ENCODE measurements around the gene MAPK4.

MAPK4 gene

GRCh38 chr18:50737127-50737526, 177.2 kb downstream of the MAPK4 start:
- TF ChIP-seq CTCF (IDR thresholded peaks at IDR 0.05; ENCODE audit: poor library complexity, severe bottlenecking): no peak
- no peaks in the 10 kb centered on the region for H3K36me3 ChIP-seq (ENCODE audit: low read depth)
- H3K4me1 ChIP-seq (ENCODE audit: insufficient read depth, poor library complexity, severe bottlenecking): no peaks in the 10 kb centered on the region
- ATAC-seq (ENCODE audit: low read depth) (no peak), DNase-seq (ENCODE audit: low spot score) (no peak)
- H3K27ac ChIP-seq (ENCODE audit: poor library complexity, severe bottlenecking): no peak overlapping the region
- no peaks in the 10 kb centered on the region for H3K9me3 ChIP-seq (ENCODE audit: severe bottlenecking)
- no peak overlapping the region for H3K4me3 ChIP-seq (ENCODE audit: severe bottlenecking)
- no peaks in the 10 kb centered on the region for H3K27me3 ChIP-seq (ENCODE audit: insufficient read depth, poor library complexity, severe bottlenecking)

GRCh38 chr18:50738098-50738757, 178.3 kb downstream of the MAPK4 start:
- TF ChIP-seq CTCF (IDR thresholded peaks at IDR 0.05; ENCODE audit: poor library complexity, severe bottlenecking): no peak
- no peak overlapping the region for H3K4me3 ChIP-seq (ENCODE audit: severe bottlenecking)

GRCh38 chr18:50742952-50743351, 183.1 kb downstream of the MAPK4 start:
- no peak for TF ChIP-seq CTCF (IDR thresholded peaks at IDR 0.05; ENCODE audit: poor library complexity, severe bottlenecking)
- no peak overlapping the region for H3K27ac ChIP-seq (ENCODE audit: poor library complexity, severe bottlenecking)

More at GRCh38 chr18:50738098-50738757, 178.3 kb downstream of the MAPK4 start:
- Histone ChIP-seq H3K27ac (ENCODE audit: poor library complexity, severe bottlenecking) (no peak overlapping the region), H3K4me1 (ENCODE audit: insufficient read depth, poor library complexity, severe bottlenecking) (no peaks in the 10 kb centered on the region), H3K36me3 (ENCODE audit: low read depth) (no peaks in the 10 kb centered on the region), H3K27me3 (ENCODE audit: insufficient read depth, poor library complexity, severe bottlenecking) (no peaks in the 10 kb centered on the region), H3K9me3 (ENCODE audit: severe bottlenecking) (no peaks in the 10 kb centered on the region)
- DNase-seq (ENCODE audit: low spot score): no peak
- no peak for ATAC-seq (ENCODE audit: low read depth)

GRCh38 chr18:50744253-50744652, 184.4 kb downstream of the MAPK4 start:
- Histone ChIP-seq H3K4me1 (ENCODE audit: insufficient read depth, poor library complexity, severe bottlenecking) (no peaks in the 10 kb centered on the region), H3K27ac (ENCODE audit: poor library complexity, severe bottlenecking) (no peak overlapping the region), H3K27me3 (ENCODE audit: insufficient read depth, poor library complexity, severe bottlenecking) (no peaks in the 10 kb centered on the region), H3K9me3 (ENCODE audit: severe bottlenecking) (no peaks in the 10 kb centered on the region), H3K4me3 (ENCODE audit: severe bottlenecking) (no peak overlapping the region), H3K36me3 (ENCODE audit: low read depth) (no peaks in the 10 kb centered on the region)
- TF ChIP-seq CTCF (IDR thresholded peaks at IDR 0.05; ENCODE audit: poor library complexity, severe bottlenecking): no peak
- ATAC-seq (ENCODE audit: low read depth) (no peak), DNase-seq (ENCODE audit: low spot score) (no peak)

More at GRCh38 chr18:50742952-50743351, 183.1 kb downstream of the MAPK4 start:
- Histone ChIP-seq H3K36me3 (ENCODE audit: low read depth) (no peaks in the 10 kb centered on the region), H3K4me1 (ENCODE audit: insufficient read depth, poor library complexity, severe bottlenecking) (no peaks in the 10 kb centered on the region), H3K4me3 (ENCODE audit: severe bottlenecking) (no peak overlapping the region), H3K9me3 (ENCODE audit: severe bottlenecking) (no peaks in the 10 kb centered on the region), H3K27me3 (ENCODE audit: insufficient read depth, poor library complexity, severe bottlenecking) (no peaks in the 10 kb centered on the region)
- ATAC-seq (ENCODE audit: low read depth) (no peak), DNase-seq (ENCODE audit: low spot score) (no peak)

GRCh38 chr18:50745945-50746344, 186.1 kb downstream of the MAPK4 start:
- ATAC-seq (ENCODE audit: low read depth) (no peak), DNase-seq (ENCODE audit: low spot score) (no peak)
- no peak overlapping the region for H3K27ac ChIP-seq (ENCODE audit: poor library complexity, severe bottlenecking)
- H3K9me3 ChIP-seq (ENCODE audit: severe bottlenecking): no peaks in the 10 kb centered on the region
- H3K4me1 ChIP-seq (ENCODE audit: insufficient read depth, poor library complexity, severe bottlenecking): no peaks in the 10 kb centered on the region
- no peaks in the 10 kb centered on the region for H3K36me3 ChIP-seq (ENCODE audit: low read depth)
- no peaks in the 10 kb centered on the region for H3K27me3 ChIP-seq (ENCODE audit: insufficient read depth, poor library complexity, severe bottlenecking)
- no peak for TF ChIP-seq CTCF (IDR thresholded peaks at IDR 0.05; ENCODE audit: poor library complexity, severe bottlenecking)
- H3K4me3 ChIP-seq (ENCODE audit: severe bottlenecking): no peak overlapping the region

Measured in RWPE2 (cell line).